ENCODE results near the gene SEPHS2.

DNA sequence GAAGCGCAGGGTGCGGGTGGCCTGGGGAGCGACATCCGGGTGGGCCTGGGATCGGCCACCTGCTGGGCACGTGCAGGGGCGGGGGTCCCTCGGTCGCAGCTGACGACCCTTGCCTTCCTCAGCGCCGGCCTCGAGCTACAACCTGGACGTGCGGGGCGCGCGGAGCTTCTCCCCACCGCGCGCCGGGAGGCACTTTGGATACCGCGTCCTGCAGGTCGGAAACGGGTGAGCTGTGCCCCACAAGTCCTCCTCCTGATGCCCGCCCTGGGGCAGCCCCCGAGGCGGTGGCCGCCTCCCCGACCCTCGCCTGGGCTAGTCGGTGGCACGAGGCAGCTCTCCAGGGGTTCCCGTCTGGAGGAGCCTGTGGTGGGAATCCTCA is 28.4 kb upstream of the SEPHS2 start:
- TF ChIP-seq, protein P1, sequence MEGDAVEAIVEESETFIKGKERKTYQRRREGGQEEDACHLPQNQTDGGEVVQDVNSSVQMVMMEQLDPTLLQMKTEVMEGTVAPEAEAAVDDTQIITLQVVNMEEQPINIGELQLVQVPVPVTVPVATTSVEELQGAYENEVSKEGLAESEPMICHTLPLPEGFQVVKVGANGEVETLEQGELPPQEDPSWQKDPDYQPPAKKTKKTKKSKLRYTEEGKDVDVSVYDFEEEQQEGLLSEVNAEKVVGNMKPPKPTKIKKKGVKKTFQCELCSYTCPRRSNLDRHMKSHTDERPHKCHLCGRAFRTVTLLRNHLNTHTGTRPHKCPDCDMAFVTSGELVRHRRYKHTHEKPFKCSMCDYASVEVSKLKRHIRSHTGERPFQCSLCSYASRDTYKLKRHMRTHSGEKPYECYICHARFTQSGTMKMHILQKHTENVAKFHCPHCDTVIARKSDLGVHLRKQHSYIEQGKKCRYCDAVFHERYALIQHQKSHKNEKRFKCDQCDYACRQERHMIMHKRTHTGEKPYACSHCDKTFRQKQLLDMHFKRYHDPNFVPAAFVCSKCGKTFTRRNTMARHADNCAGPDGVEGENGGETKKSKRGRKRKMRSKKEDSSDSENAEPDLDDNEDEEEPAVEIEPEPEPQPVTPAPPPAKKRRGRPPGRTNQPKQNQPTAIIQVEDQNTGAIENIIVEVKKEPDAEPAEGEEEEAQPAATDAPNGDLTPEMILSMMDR (conservative IDR thresholded peaks at IDR 0.05): no peak
- no peak for TF ChIP-seq ZFX (IDR thresholded peaks at IDR 0.05)

Data from C4-2B (cell line).